Endodermal cell (in vitro differentiated cells): ENCODE results near the gene SATL1. TPM values are rescaled to one million over a fixed set of nuclear protein-coding genes. Genes with fewer than 3 reads are reported as not detected.

Experiments
- DNase-seq: peaks from one replicate; pipeline ENCODE4 v3.0.0-alpha.2; 2017
- H3K27ac ChIP-seq: 2 replicates; pipeline ENCODE4 v1.5.1; 2013; ENCODE audit warnings: mild to moderate bottlenecking, low read depth, low read length, moderate library complexity
- H3K27me3 ChIP-seq: 2 replicates; pipeline ENCODE4 v1.6.1; 2013; ENCODE audit warnings: mild to moderate bottlenecking, low read length, moderate library complexity; ENCODE audit not compliant: insufficient read depth, control insufficient read depth, poor library complexity, severe bottlenecking
- H3K36me3 ChIP-seq: 2 replicates; pipeline ENCODE4 v1.7.0; 2013; ENCODE audit warnings: mild to moderate bottlenecking, low read length, moderate library complexity; ENCODE audit not compliant: control insufficient read depth, insufficient read depth
- H3K4me1 ChIP-seq: one replicate; pipeline ENCODE4 v1.7.0; 2013; ENCODE audit warnings: low read length; ENCODE audit not compliant: control insufficient read depth, insufficient read depth
- H3K4me3 ChIP-seq: 2 replicates; pipeline ENCODE4 v1.5.1; 2013; ENCODE audit warnings: mild to moderate bottlenecking, low read length, moderate library complexity
- H3K9ac ChIP-seq: 2 replicates; pipeline ENCODE4 v1.6.1; 2013; ENCODE audit warnings: mild to moderate bottlenecking, low read length, moderate library complexity; ENCODE audit not compliant: poor library complexity, severe bottlenecking; ENCODE audit errors: extremely low read depth
- H3K9me3 ChIP-seq: 2 replicates; pipeline ENCODE4 v1.6.1; 2013; ENCODE audit warnings: mild to moderate bottlenecking, low read length, moderate library complexity; ENCODE audit not compliant: control insufficient read depth
- H3K27ac Mint-ChIP-seq: 2 replicates; pipeline ENCODE4 v1.8.0; 2020; ENCODE audit warnings: mixed read lengths
- H3K27me3 Mint-ChIP-seq: 2 replicates; pipeline ENCODE4 v1.8.0; 2021; ENCODE audit warnings: mild to moderate bottlenecking, mixed read lengths; ENCODE audit not compliant: insufficient read depth
- H3K36me3 Mint-ChIP-seq: 2 replicates; pipeline ENCODE4 v1.8.0; 2020; ENCODE audit warnings: low read depth, mixed read lengths
- H3K4me1 Mint-ChIP-seq: 2 replicates; pipeline ENCODE4 v1.8.0; 2020; ENCODE audit warnings: mixed read lengths
- H3K4me3 Mint-ChIP-seq: 2 replicates; pipeline ENCODE4 v1.8.0; 2020; ENCODE audit warnings: mild to moderate bottlenecking, moderate library complexity, mixed read lengths
- H3K9me3 Mint-ChIP-seq: 2 replicates; pipeline ENCODE4 v1.8.0; 2020; ENCODE audit warnings: mild to moderate bottlenecking, mixed read lengths
- WGBS, 2 experiments: methylation state at CpG; one replicate each; pipeline versions ENCODE4 v1.1.5 to v1.1.7; 2013; ENCODE audit warnings: missing lambda C conversion rate in 2 of 2, mixed read lengths in 1 of 2; ENCODE audit not compliant: insufficient coverage in 1 of 2, insufficient read length in 1 of 2; 5-methylcytosine and 5-hydroxymethylcytosine counted together
- total RNA-seq, 2 donors: library from RNA; stranded (reverse); fragmentation: NEBNext Ultra II Directional in 1 of 2; extraction: Animal tissue kit (Norgen Biotek cat#: 25700) in 1 of 2; gene quantifications; 2 replicates in 1 of 2; 3 replicates in 1 of 2; pipeline ENCODE4 v1.2.1, GENCODE V29; 2021
- TF ChIP-seq, protein P1 (sequence below): fragments of 200-600 bp; sonication (generic); conservative IDR thresholded peaks from 2 replicates; pipeline ENCODE4 v1.5.0; 2021; ENCODE audit warnings: antibody characterized with exemption, mild to moderate bottlenecking

Gene SATL1
- total RNA-seq, 2 donors from 2014 or later = 0.29 to 0.58 TPM

DNA sequence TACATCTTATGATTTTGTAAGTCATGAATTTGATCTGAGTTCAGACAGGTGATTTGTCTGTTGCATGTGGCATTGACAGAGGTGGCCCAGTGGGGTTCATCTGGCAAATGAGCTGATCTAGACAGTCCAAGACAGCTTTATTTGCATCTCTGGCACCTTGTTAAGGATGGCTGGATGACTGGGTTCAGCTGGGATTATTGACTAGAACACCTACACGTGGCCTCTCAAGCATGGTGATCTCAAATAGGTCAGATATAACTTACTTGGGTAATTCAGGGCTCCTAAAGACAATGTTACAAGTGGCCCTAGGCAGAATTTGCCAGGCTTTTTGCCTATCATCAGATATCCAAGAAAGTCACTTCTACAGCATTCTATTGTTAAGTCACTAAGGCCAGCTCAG, 192.0 kb downstream of the SATL1 start:
- Histone ChIP-seq H3K27ac (no peak overlapping the region), H3K36me3 (no peaks in the 10 kb centered on the region), H3K9me3 (no peaks in the 10 kb centered on the region), H3K4me1 (no peaks in the 10 kb centered on the region), H3K4me3 (no peak overlapping the region), H3K9ac (no peak overlapping the region), H3K27me3 (no peaks in the 10 kb centered on the region)
- peaks cover 9% of the 10 kb centered on the region for H3K9me3 Mint-ChIP-seq
- H3K36me3 Mint-ChIP-seq = peaks cover 2% of the 10 kb centered on the region
- H3K27ac Mint-ChIP-seq = no peak overlapping the region
- TF ChIP-seq, protein P1, sequence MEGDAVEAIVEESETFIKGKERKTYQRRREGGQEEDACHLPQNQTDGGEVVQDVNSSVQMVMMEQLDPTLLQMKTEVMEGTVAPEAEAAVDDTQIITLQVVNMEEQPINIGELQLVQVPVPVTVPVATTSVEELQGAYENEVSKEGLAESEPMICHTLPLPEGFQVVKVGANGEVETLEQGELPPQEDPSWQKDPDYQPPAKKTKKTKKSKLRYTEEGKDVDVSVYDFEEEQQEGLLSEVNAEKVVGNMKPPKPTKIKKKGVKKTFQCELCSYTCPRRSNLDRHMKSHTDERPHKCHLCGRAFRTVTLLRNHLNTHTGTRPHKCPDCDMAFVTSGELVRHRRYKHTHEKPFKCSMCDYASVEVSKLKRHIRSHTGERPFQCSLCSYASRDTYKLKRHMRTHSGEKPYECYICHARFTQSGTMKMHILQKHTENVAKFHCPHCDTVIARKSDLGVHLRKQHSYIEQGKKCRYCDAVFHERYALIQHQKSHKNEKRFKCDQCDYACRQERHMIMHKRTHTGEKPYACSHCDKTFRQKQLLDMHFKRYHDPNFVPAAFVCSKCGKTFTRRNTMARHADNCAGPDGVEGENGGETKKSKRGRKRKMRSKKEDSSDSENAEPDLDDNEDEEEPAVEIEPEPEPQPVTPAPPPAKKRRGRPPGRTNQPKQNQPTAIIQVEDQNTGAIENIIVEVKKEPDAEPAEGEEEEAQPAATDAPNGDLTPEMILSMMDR = no peak
- H3K4me3 Mint-ChIP-seq = no peak overlapping the region
- 81% methylated on average over 1 of the region's 1 CpG; no CpG with 5 or more reads in 1 of the 2 experiments for WGBS, 2 experiments
- H3K4me1 Mint-ChIP-seq = peaks cover 1% of the 10 kb centered on the region
- DNase-seq = no peak
- no peaks in the 10 kb centered on the region for H3K27me3 Mint-ChIP-seq

Other genes with a start within 250 kb of the SATL1 start
- gene APOOL, start 239.9 kb downstream of the SATL1 start, total RNA-seq = 10 to 100 TPM; 14.3 to 14.8 TPM
- gene ZNF711, start 212 bp upstream of the SATL1 start, total RNA-seq = 10 to 100 TPM; 21.7 to 24.2 TPM
- gene POF1B, start 135.9 kb upstream of the SATL1 start, total RNA-seq = not detected